Upper lobe of left lung (tissue), 6 donors: Measurements from ENCODE around the gene NSUN4. TPM values are rescaled to one million over a fixed set of nuclear protein-coding genes. Genes with fewer than 3 reads are reported as not detected.

Experiments
- ATAC-seq, 2 donors: fragments of 200-7000 bp; cut with Tn5 transposase; one replicate each; pipeline ENCODE4 v1.9.1; 2022; ENCODE audit warnings: mild to moderate bottlenecking in 2 of 2, moderate library complexity in 2 of 2; ENCODE audit not compliant: low FRiP score in 2 of 2
- DNase-seq, 2 donors: peaks; one replicate each; pipeline ENCODE4 v3.0.0-alpha.2; 2019 to 2020
- H3K27ac ChIP-seq, 4 donors: fragments of 200-600 bp; sonication (generic); one replicate each; pipeline ENCODE4 v1.5.1; 2016 to 2019
- H3K27me3 ChIP-seq, 4 donors: fragments of 200-600 bp; sonication (generic); one replicate each; pipeline ENCODE4 v1.5.1; 2017 to 2019
- H3K36me3 ChIP-seq, 4 donors: fragments of 200-600 bp; sonication (generic); one replicate each; pipeline ENCODE4 v1.5.1; 2016 to 2019
- H3K4me1 ChIP-seq, 4 donors: fragments of 200-600 bp; sonication (generic); one replicate each; pipeline ENCODE4 v1.5.1; 2018 to 2019
- H3K4me3 ChIP-seq, 4 donors: fragments of 200-600 bp; sonication (generic); one replicate each; pipeline ENCODE4 v1.5.1; 2017 to 2019; ENCODE audit warnings: mild to moderate bottlenecking in 2 of 4, moderate library complexity in 1 of 4
- H3K9me3 ChIP-seq, 4 donors: fragments of 200-600 bp; sonication (generic); one replicate each; pipeline ENCODE4 v1.5.1; 2018 to 2019
- CTCF ChIP-seq, 6 experiments: fragments of 450-650 bp in 4 of 6; fragments of 200-600 bp in 2 of 6; sonication (generic) in 2 of 6; IDR thresholded peaks; one replicate each; pipeline ENCODE4 v1.5.1; 2016 to 2019; ENCODE audit warnings: antibody characterized with exemption in 6 of 6
- EP300 ChIP-seq, 4 donors: sonication (generic); formaldehyde crosslinking; IDR thresholded peaks; one replicate each; pipeline ENCODE4 v1.5.1; 2017; ENCODE audit warnings: antibody characterized with exemption in 4 of 4, control low read depth in 2 of 4
- POLR2A ChIP-seq, 4 donors: fragments of 450-650 bp; IDR thresholded peaks; one replicate each; pipeline ENCODE4 v1.5.1; 2016 to 2017; ENCODE audit warnings: antibody characterized with exemption in 4 of 4, mild to moderate bottlenecking in 2 of 4
- POLR2AphosphoS5 ChIP-seq, 2 donors: sonication (generic); formaldehyde crosslinking; IDR thresholded peaks; one replicate each; pipeline ENCODE4 v1.5.1; 2017; ENCODE audit warnings: antibody characterized with exemption in 2 of 2
- WGBS, 2 donors: methylation state at CpG; one replicate each; pipeline ENCODE4 v1.1.5; 2017 to 2018; 5-methylcytosine and 5-hydroxymethylcytosine counted together
- total RNA-seq, 6 donors: library from RNA; depleted of rRNA in 4 of 6; stranded (reverse); fragments of >200 nt in 4 of 6; gene quantifications; one replicate each; pipeline versions ENCODE4 v1.1.0 to v1.2.1, GENCODE V29; 2016 to 2021
- donor health status: DM: no; HTN: no; CAD: no; lungs with moderate emphysema.
- donor health status: DM: no; HTN: yes; CAD: no; lungs with severe emphysema.

Gene NSUN4
- total RNA-seq, 6 donors from 2014 or later: 25.1 to 28.4 (median 26.7) TPM

GRCh38 chr1:46303872-46304326 lies 36.7 kb upstream of the NSUN4 start:
- WGBS, 2 donors: 0% methylated on average over 14 of the region's 14 CpGs
- Histone ChIP-seq H3K27me3 (no peaks in the 10 kb centered on the region), H3K9me3 (no peaks in the 10 kb centered on the region), H3K4me1 (peaks cover 32 to 47% (median 34%) of the 10 kb centered on the region in 4 donors), H3K4me3 (peak overlapping the region; percentile 60 to 89 (median 74)), H3K36me3 (no peaks in the 10 kb centered on the region), H3K27ac (peak overlapping the region; percentile 95 to 99 (median 98))
- no peak for TF ChIP-seq CTCF (IDR thresholded peaks at IDR 0.05)
- no peak for ATAC-seq
- DNase-seq: no peak

GRCh38 chr1:46306159-46306530 lies 34.5 kb upstream of the NSUN4 start:
- H3K9me3 ChIP-seq: no peaks in the 10 kb centered on the region
- no peak overlapping the region for H3K4me3 ChIP-seq
- peaks cover 9 to 19% (median 15%) of the 10 kb centered on the region in 4 donors for H3K36me3 ChIP-seq
- WGBS, 2 donors: 93 to 94% methylated on average over 8 of the region's 8 CpGs
- H3K4me1 ChIP-seq: peaks cover 16 to 34% (median 20%) of the 10 kb centered on the region in 4 donors
- no peak overlapping the region for H3K27ac ChIP-seq
- ATAC-seq (no peak), DNase-seq (no peak)
- H3K27me3 ChIP-seq: no peaks in the 10 kb centered on the region
- TF ChIP-seq CTCF (IDR thresholded peaks at IDR 0.05) (no peak), POLR2AphosphoS5 (IDR thresholded peaks at IDR 0.05) (no peak), EP300 (IDR thresholded peaks at IDR 0.05) (no peak), POLR2A (IDR thresholded peaks at IDR 0.05) (no peak)

DNA sequence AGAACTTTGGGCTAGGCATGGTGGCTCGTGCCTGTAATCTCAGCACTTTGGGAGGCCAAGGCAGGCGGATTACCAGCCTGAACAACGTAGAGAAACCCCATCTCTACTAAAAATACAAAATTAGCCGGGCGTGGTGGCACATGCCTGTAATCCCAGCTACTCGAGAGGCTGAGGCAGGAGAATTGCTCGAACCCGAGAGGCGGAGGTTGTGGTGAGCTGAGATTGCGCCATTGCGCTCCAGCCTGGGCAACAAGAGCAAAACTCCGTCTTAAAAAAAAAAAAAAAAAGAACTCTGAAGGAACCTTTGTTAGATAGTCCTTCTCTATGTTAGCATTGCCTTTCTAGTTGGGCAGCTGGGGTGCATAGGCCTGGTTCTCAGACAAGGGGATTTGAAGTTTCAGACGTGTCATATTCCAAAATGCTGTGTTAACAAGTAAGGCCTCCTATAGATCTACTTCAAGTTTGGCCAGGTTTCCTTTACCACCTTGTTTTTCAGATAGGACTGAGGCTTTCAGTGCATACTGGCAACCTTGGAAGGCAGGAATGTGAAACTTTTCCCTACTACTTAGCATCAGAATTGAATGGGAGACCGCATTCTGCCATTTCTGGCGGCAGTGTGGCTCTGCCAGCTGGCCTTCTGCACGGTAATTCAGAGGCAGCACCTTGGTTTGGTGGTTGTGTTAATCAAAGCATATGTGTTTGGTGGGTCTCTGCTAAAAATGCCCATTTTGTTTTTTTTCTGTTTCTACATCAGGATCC lies 31.0 kb upstream of the NSUN4 start:
- WGBS, 2 donors: 86 to 90% methylated on average over 16 of the region's 16 CpGs
- TF ChIP-seq EP300 (IDR thresholded peaks at IDR 0.05) (no peak), CTCF (IDR thresholded peaks at IDR 0.05) (no peak), POLR2A (IDR thresholded peaks at IDR 0.05) (no peak), POLR2AphosphoS5 (IDR thresholded peaks at IDR 0.05) (no peak)
- H3K36me3 ChIP-seq: peaks cover 18 to 54% (median 45%) of the 10 kb centered on the region in 4 donors
- no peak overlapping the region for H3K4me3 ChIP-seq
- no peaks in the 10 kb centered on the region for H3K9me3 ChIP-seq
- H3K4me1 ChIP-seq: peaks cover 6 to 23% (median 9%) of the 10 kb centered on the region in 4 donors
- DNase-seq: no peak
- no peak for ATAC-seq
- no peak overlapping the region for H3K27ac ChIP-seq
- no peaks in the 10 kb centered on the region for H3K27me3 ChIP-seq

DNA sequence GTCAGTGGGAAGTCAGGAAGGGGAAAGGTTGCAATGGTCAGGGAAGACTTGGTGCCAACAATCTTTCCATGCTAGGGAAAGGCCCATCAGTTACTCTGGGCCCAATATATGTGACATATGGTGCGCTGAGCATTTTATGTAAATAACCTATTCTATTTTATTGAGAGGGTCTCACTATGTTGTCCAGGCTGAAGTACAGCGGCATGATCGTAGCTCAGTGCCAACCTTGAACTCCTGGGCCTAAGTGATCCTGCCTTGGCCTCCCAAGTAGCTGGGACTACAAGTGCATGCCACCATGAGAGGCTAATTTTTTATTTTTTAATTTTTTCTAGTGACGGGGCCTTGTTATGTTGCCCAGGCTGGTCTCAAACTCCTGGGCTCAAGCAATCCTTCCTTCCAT lies 30.3 kb upstream of the NSUN4 start:
- ATAC-seq: no peak
- WGBS, 2 donors: 100% methylated on average over 4 of the region's 4 CpGs

More for the DNA sequence above, 30.3 kb upstream of the NSUN4 start:
- no peak for DNase-seq
- no peaks in the 10 kb centered on the region for H3K9me3 ChIP-seq
- peaks cover under 1 to 15% (median 3%) of the 10 kb centered on the region in 4 donors for H3K4me1 ChIP-seq
- H3K4me3 ChIP-seq: no peak overlapping the region
- TF ChIP-seq POLR2AphosphoS5 (IDR thresholded peaks at IDR 0.05) (no peak), POLR2A (IDR thresholded peaks at IDR 0.05) (no peak), CTCF (IDR thresholded peaks at IDR 0.05) (no peak), EP300 (IDR thresholded peaks at IDR 0.05) (no peak)
- H3K27ac ChIP-seq: no peak overlapping the region
- peaks cover 22 to 60% (median 49%) of the 10 kb centered on the region in 4 donors for H3K36me3 ChIP-seq
- no peaks in the 10 kb centered on the region for H3K27me3 ChIP-seq
